Prostate gland (tissue), 2 donors: ENCODE measurements around the gene FAM222B. TPM values are rescaled to one million over a fixed set of nuclear protein-coding genes. Genes with fewer than 3 reads are reported as not detected.

Experiments used
- DNase-seq: peaks from one replicate; pipeline ENCODE4 v3.0.0-alpha.2; 2019; ENCODE audit warnings: low spot score
- H3K27ac ChIP-seq, 2 donors: fragments of 200-600 bp; sonication (generic); 2 replicates each; pipeline ENCODE4 v1.5.1; 2017 to 2019
- H3K27me3 ChIP-seq: fragments of 200-600 bp; sonication (generic); replicated peaks from 2 replicates; pipeline ENCODE4 v1.5.1; 2019; ENCODE audit not compliant: insufficient read depth
- H3K36me3 ChIP-seq, 2 donors: fragments of 200-600 bp; sonication (generic); 1 replicate in 1 of 2; 2 replicates in 1 of 2; pipeline versions ENCODE4 v1.5.1 to v1.8.1; 2017 to 2019
- H3K4me1 ChIP-seq: fragments of 200-600 bp; sonication (generic); replicated peaks from 2 replicates; pipeline ENCODE4 v1.5.1; 2019
- H3K4me3 ChIP-seq, 2 donors: fragments of 200-600 bp; sonication (generic); 2 replicates each; pipeline ENCODE4 v1.5.1; 2017 to 2019
- H3K9me3 ChIP-seq: fragments of 200-600 bp; sonication (generic); 2 replicates; pipeline ENCODE4 v1.5.1; 2017
- POLR2A ChIP-seq: fragments of 450-650 bp; IDR thresholded peaks from one replicate; pipeline ENCODE4 v1.6.1; 2016; ENCODE audit warnings: antibody characterized with exemption, mild to moderate bottlenecking
- POLR2AphosphoS5 ChIP-seq: sonication (generic); formaldehyde crosslinking; IDR thresholded peaks from one replicate; pipeline ENCODE4 v1.6.1; 2017; ENCODE audit warnings: antibody characterized with exemption
- WGBS: methylation state at CpG from one replicate; pipeline ENCODE4 v1.1.5; 2018; 5-methylcytosine and 5-hydroxymethylcytosine counted together
- intact Hi-C: fragments of 100-400 bp; cut with DNase I; formaldehyde crosslinking; loops from one replicate; pipeline ENCODE4 v1.14.2; 2022
- total RNA-seq, 2 donors: library from RNA; depleted of rRNA; stranded (reverse); fragments of >200 nt; gene quantifications; one replicate each; pipeline ENCODE4 v1.1.0, GENCODE V29; 2016
- TF ChIP-seq, protein P1 (sequence below), 4 experiments: fragments of 200-600 bp in 2 of 4; fragments of 450-650 bp in 2 of 4; sonication (generic) in 2 of 4; IDR thresholded peaks; 1 replicate in 3 of 4; 2 replicates in 1 of 4; pipeline ENCODE4 v1.5.1; 2016 to 2019; ENCODE audit warnings: antibody characterized with exemption in 4 of 4, mild to moderate bottlenecking in 2 of 4, moderate library complexity in 2 of 4

FAM222B gene
- total RNA-seq, 2 donors from 2014 or later, result 14.9 to 48.9 TPM

DNA sequence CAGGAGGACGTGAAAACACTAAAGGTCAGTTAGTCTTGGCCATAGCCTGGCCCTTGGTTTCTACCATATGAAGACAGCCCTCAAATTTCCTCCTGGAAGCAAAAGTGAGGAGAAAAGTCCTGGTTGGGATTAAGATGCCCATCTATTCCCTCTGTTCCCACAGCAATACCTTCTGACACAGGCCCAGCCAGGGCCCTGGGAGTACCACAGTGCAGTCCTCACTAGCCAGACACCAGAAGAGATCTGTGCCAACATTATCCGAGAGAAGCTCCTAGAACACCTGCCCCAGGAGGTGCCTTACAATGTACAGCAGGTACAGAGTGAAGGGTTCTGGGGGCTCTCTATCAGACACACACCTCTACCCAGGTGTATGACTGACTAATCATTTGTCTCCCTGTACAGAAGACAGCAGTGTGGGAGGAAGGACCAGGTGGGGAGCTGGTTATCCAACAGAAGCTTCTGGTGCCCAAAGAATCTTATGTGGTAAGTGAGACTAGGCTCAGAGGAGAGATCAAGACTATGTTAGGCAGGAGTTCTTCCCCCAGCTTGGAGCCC is 16.3 kb upstream of the FAM222B start:
- intact Hi-C loops, result loop anchor here (10.0 kb wide), 1 partner anchor 94 kb away; no protein-coding TSS in a partner anchor
- 50% methylated on average over 2 of the region's 2 CpGs for WGBS
- no peaks in the 10 kb centered on the region for H3K27me3 ChIP-seq
- H3K27ac ChIP-seq, result no peak overlapping the region
- DNase-seq, result no peak
- peaks cover 3 to 11% of the 10 kb centered on the region in 2 donors for H3K36me3 ChIP-seq
- H3K4me1 ChIP-seq, result peaks cover 5% of the 10 kb centered on the region
- no peaks in the 10 kb centered on the region for H3K9me3 ChIP-seq
- no peak overlapping the region for H3K4me3 ChIP-seq
- TF ChIP-seq, protein P1, sequence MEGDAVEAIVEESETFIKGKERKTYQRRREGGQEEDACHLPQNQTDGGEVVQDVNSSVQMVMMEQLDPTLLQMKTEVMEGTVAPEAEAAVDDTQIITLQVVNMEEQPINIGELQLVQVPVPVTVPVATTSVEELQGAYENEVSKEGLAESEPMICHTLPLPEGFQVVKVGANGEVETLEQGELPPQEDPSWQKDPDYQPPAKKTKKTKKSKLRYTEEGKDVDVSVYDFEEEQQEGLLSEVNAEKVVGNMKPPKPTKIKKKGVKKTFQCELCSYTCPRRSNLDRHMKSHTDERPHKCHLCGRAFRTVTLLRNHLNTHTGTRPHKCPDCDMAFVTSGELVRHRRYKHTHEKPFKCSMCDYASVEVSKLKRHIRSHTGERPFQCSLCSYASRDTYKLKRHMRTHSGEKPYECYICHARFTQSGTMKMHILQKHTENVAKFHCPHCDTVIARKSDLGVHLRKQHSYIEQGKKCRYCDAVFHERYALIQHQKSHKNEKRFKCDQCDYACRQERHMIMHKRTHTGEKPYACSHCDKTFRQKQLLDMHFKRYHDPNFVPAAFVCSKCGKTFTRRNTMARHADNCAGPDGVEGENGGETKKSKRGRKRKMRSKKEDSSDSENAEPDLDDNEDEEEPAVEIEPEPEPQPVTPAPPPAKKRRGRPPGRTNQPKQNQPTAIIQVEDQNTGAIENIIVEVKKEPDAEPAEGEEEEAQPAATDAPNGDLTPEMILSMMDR (IDR thresholded peaks at IDR 0.05), result no peak
- no peak for TF ChIP-seq POLR2A
- no peak for TF ChIP-seq POLR2AphosphoS5

DNA sequence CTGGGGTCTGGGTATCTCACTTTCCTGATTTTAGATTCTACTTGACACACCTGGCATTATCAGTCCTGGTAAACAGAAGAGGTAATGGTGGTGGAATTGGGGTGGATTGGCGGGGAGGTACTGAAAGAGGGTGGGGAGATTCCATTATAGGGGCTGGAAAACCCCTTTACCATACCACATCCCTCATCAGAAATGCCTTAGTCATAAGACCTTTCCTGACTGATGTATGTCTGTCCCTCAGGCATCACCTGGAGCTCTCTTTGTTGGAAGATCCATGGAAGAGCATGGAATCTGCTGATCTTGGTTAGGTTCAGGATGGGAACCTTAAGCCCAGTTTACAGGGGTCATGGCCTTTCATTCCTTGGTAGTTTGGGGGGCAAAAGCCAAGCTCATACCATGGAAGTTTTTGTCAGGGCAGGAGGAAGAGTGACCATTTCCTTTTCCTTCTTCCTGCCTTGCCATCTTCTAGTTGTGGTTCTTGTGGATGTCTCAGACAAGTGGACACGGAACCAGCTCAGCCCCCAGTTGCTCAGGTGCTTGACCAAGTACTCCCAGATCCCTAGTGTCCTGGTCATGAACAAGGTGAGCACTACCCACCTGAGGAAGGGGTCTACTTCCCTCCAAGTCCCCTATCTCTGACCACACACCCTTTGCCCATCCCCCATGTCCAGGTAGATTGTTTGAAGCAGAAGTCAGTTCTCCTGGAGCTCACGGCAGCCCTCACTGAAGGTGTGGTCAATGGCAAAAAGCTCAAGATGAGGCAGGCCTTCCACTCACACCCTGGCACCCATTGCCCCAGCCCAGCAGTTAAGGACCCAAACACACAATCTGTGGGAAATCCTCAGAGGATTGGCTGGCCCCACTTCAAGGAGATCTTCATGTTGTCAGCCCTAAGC is 15.6 kb upstream of the FAM222B start:
- whole genome bisulfite sequencing, result 94% methylated on average over 3 of the region's 3 CpGs
- no peaks in the 10 kb centered on the region for H3K27me3 ChIP-seq
- TF ChIP-seq, protein P1 (IDR thresholded peaks at IDR 0.05), result no peak
- TF ChIP-seq POLR2AphosphoS5, result no peak
- TF ChIP-seq POLR2A, result no peak
- no peak overlapping the region for H3K27ac ChIP-seq
- intact Hi-C loops, result loop anchor here (10.0 kb wide), 1 partner anchor 93 kb away; no protein-coding TSS in a partner anchor
- no peak for DNase-seq
- peaks cover 5% of the 10 kb centered on the region for H3K4me1 ChIP-seq
- peaks cover 3 to 11% of the 10 kb centered on the region in 2 donors for H3K36me3 ChIP-seq
- no peaks in the 10 kb centered on the region for H3K9me3 ChIP-seq
- H3K4me3 ChIP-seq, result no peak overlapping the region

DNA sequence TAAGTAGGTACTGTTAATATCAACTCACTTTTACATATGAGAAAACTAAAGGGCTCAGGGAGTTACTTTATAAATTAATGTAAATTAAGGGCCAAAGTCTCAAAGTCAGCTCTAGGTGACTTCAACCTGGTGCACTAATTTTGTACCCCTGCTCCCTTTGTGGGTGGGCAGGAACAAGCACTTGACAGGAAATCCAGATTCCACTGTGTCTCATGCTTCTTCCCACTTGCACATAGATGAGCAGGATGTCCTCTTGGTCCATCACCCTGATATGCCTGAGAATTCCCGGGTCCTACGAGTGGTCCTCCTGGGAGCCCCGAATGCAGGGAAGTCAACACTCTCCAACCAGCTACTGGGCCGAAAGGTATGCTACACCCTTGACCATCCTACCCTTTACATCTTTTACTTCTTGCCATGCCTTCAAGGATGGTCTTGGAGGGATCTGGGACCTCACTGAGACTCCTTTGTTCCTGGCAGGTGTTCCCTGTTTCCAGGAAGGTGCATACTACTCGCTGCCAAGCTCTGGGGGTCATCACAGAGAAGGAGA is 13.5 kb upstream of the FAM222B start:
- TF ChIP-seq POLR2A (no peak), POLR2AphosphoS5 (no peak)
- TF ChIP-seq, protein P1 (IDR thresholded peaks at IDR 0.05), result no peak
- H3K27me3 ChIP-seq, result no peaks in the 10 kb centered on the region
- H3K4me3 ChIP-seq, result no peak overlapping the region
- intact Hi-C loops, result loop anchor here (10.0 kb wide), 1 partner anchor 91 kb away; no protein-coding TSS in a partner anchor
- no peak for DNase-seq
- H3K9me3 ChIP-seq, result no peaks in the 10 kb centered on the region
- peaks cover 3 to 11% of the 10 kb centered on the region in 2 donors for H3K36me3 ChIP-seq
- no peak overlapping the region for H3K27ac ChIP-seq
- peaks cover 5% of the 10 kb centered on the region for H3K4me1 ChIP-seq
- 90% methylated on average over 5 of the region's 5 CpGs for WGBS

DNA sequence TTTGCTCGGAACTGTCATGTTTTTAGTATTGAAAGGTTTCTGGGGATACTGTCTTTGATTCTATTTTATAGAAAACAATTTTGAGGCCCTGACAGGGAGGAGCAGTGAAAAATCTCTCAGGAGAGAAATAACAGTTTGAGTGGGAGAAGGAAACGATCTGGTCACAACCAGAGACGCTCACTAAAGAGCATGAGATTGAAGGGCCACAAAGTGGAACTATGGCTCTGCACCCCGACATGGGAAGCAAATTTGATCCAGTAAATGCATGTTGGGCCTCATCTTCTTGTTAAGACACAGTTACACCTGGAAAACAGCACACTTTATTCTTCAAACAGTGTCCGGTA is 12.7 kb upstream of the FAM222B start:
- no peaks in the 10 kb centered on the region for H3K27me3 ChIP-seq
- H3K9me3 ChIP-seq, result no peaks in the 10 kb centered on the region
- no peak for DNase-seq
- 14% methylated on average over 5 of the region's 5 CpGs for WGBS
- peaks cover 3 to 8% of the 10 kb centered on the region in 2 donors for H3K36me3 ChIP-seq
- peak overlapping the region; percentile 69 to 74 for H3K27ac ChIP-seq
- TF ChIP-seq, protein P1 (IDR thresholded peaks at IDR 0.05), result no peak
- TF ChIP-seq POLR2AphosphoS5 (no peak), POLR2A (no peak)
- intact Hi-C loops, result loop anchor here (10.0 kb wide), 1 partner anchor 91 kb away; no protein-coding TSS in a partner anchor
- H3K4me3 ChIP-seq, result peak overlapping the region; percentile 51 to 63
- peaks cover 5% of the 10 kb centered on the region for H3K4me1 ChIP-seq
